Type B pancreatic cell (in vitro differentiated cells): ENCODE measurements around the gene RALGPS1. TPM values are rescaled to one million over a fixed set of nuclear protein-coding genes. Genes with fewer than 3 reads are reported as not detected.
A peak's percentile ranks its signal among the peaks of the same experiment; 100 is the strongest.

Experiments used
- DNase-seq: peaks from one replicate; pipeline ENCODE4 v3.0.0; 2021; ENCODE audit warnings: mixed read lengths; ENCODE audit not compliant: unreplicated experiment; ENCODE audit errors: extremely low spot score
- H3K27ac Mint-ChIP-seq: 2 replicates; pipeline ENCODE4 v1.8.0; 2021; ENCODE audit warnings: mild to moderate bottlenecking, mixed read lengths
- H3K27me3 Mint-ChIP-seq: 2 replicates; pipeline ENCODE4 v1.8.0; 2021; ENCODE audit warnings: mixed read lengths
- H3K36me3 Mint-ChIP-seq: 2 replicates; pipeline ENCODE4 v1.8.0; 2021; ENCODE audit warnings: mixed read lengths
- H3K4me1 Mint-ChIP-seq: one replicate; pipeline ENCODE4 v1.8.0; 2021; ENCODE audit warnings: mixed read lengths; ENCODE audit not compliant: unreplicated experiment
- H3K4me3 Mint-ChIP-seq: 2 replicates; pipeline ENCODE4 v1.8.0; 2021; ENCODE audit warnings: mild to moderate bottlenecking, mixed read lengths
- H3K9me3 Mint-ChIP-seq: 2 replicates; pipeline ENCODE4 v1.8.0; 2021; ENCODE audit warnings: mixed read lengths
- CTCF ChIP-seq: fragments of 200-600 bp; sonication (generic); conservative IDR thresholded peaks from 2 replicates; pipeline ENCODE4 v1.5.0; 2021; ENCODE audit warnings: antibody characterized with exemption, mild to moderate bottlenecking
- total RNA-seq: library from RNA; stranded (reverse); gene quantifications from 2 replicates; pipeline ENCODE4 v1.2.1, GENCODE V29; 2021; ENCODE audit warnings: low replicate concordance

Gene RALGPS1
- total RNA-seq, 1 donor from 2014 or later: 16.7 TPM

- no peaks in the 10 kb centered on the region for H3K36me3 Mint-ChIP-seq
- peaks cover 3% of the 10 kb centered on the region for H3K4me1 Mint-ChIP-seq
- TF ChIP-seq CTCF: no peak
- H3K27ac Mint-ChIP-seq: no peak overlapping the region
- H3K9me3 Mint-ChIP-seq: no peaks in the 10 kb centered on the region
- H3K27me3 Mint-ChIP-seq: no peaks in the 10 kb centered on the region
- DNase-seq: no peak
- no peak overlapping the region for H3K4me3 Mint-ChIP-seq
Observed at GRCh38 chr9:127045148-127045547, 130.6 kb downstream of the RALGPS1 start.

GRCh38 chr9:127047971-127048370 is 133.4 kb downstream of the RALGPS1 start:
- Mint-ChIP-seq H3K9me3 (no peaks in the 10 kb centered on the region), H3K27ac (no peak overlapping the region), H3K4me1 (peaks cover 3% of the 10 kb centered on the region), H3K4me3 (no peak overlapping the region), H3K36me3 (no peaks in the 10 kb centered on the region), H3K27me3 (no peaks in the 10 kb centered on the region)
- DNase-seq: peak; percentile 22
- TF ChIP-seq CTCF: no peak

DNA sequence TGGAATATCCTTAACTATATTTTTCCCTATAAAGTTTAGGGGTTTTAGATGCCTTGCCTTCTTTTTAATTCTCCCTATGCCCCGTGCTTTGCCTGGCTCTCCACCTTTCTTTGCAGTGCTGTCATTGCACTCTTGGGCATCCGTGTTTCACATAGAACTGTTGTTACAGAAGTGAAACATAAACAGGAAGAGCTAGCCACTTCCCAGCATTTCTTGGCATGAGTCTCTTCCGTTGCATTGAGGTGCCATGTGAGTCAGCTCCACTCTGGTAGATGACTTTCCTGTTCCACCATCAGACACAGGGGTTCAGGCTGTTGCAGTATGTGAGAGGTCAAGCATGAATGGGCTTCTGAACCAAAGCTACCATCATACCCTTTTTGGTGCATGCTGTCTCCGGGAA is 134.5 kb downstream of the RALGPS1 start:
- Mint-ChIP-seq H3K9me3 (no peaks in the 10 kb centered on the region), H3K27me3 (no peaks in the 10 kb centered on the region), H3K36me3 (no peaks in the 10 kb centered on the region), H3K27ac (no peak overlapping the region), H3K4me1 (peaks cover 11% of the 10 kb centered on the region), H3K4me3 (no peak overlapping the region)
- no peak for TF ChIP-seq CTCF
- DNase-seq: peak; percentile 27

GRCh38 chr9:127049581-127049980 is 135.0 kb downstream of the RALGPS1 start:
- TF ChIP-seq CTCF: no peak
- Mint-ChIP-seq H3K27ac (no peak overlapping the region), H3K9me3 (no peaks in the 10 kb centered on the region), H3K4me1 (peaks cover 11% of the 10 kb centered on the region), H3K4me3 (no peak overlapping the region), H3K36me3 (no peaks in the 10 kb centered on the region), H3K27me3 (no peaks in the 10 kb centered on the region)
- peak; percentile 42 for DNase-seq

DNA sequence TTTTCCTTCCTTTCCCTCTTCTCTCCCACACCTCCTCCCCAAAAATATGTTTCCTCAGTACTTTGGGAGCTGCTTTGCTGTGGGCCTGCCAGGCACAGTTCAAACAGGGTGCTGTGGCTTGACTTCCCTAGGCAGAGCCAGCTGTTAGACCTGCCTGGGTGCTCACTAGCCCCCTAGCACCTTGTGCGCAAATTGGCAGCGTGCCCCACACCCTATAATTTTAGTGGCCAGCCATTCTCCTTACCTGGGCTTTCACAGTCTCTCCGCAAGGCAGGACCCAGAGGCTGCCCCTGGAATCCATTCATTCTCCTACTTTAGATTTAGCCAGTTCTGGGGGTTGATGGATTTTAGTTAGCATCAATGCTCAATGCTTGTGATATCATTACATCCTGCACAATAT is 135.6 kb downstream of the RALGPS1 start:
- H3K27ac Mint-ChIP-seq: no peak overlapping the region
- TF ChIP-seq CTCF: no peak
- no peaks in the 10 kb centered on the region for H3K27me3 Mint-ChIP-seq
- peak; percentile 43 for DNase-seq
- H3K4me3 Mint-ChIP-seq: no peak overlapping the region
- H3K36me3 Mint-ChIP-seq: no peaks in the 10 kb centered on the region
- H3K4me1 Mint-ChIP-seq: peaks cover 11% of the 10 kb centered on the region
- no peaks in the 10 kb centered on the region for H3K9me3 Mint-ChIP-seq

DNA sequence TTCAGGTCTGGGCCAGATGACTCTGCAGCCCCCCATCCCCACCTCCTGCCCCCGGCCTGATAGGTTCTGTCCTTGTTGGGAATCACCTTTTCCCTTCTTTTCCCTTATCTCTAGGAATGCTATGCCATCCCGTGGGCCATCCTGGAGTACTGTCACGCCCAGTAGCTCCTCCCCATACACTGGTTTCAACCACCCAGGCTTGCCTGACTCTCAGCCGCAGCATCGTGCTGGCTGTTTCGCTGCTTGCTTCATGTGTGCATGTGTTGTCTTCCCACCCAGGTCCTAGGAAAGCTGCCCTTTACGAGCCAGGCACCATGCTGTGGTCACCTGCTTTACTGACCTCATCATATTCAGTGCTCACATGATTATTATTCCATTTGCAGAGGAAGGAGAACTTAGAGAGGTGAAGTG is 136.0 kb downstream of the RALGPS1 start:
- peak; percentile 53 for DNase-seq
- TF ChIP-seq CTCF: no peak
- peaks cover 11% of the 10 kb centered on the region for H3K4me1 Mint-ChIP-seq
- H3K36me3 Mint-ChIP-seq: no peaks in the 10 kb centered on the region
- no peak overlapping the region for H3K27ac Mint-ChIP-seq
- no peaks in the 10 kb centered on the region for H3K9me3 Mint-ChIP-seq
- no peaks in the 10 kb centered on the region for H3K27me3 Mint-ChIP-seq
- H3K4me3 Mint-ChIP-seq: no peak overlapping the region
